Endothelial cell (in vitro differentiated cells): Measurements from ENCODE around the gene PWP1. TPM values are rescaled to one million over a fixed set of nuclear protein-coding genes. Genes with fewer than 3 reads are reported as not detected.

Experiments
- DNase-seq: peaks from one replicate; pipeline ENCODE4 v3.0.0; 2021; ENCODE audit warnings: low spot score
- H3K27ac Mint-ChIP-seq: one replicate; pipeline ENCODE4 v1.8.0; 2021; ENCODE audit warnings: mixed read lengths, inconsistent platforms; ENCODE audit not compliant: unreplicated experiment
- H3K27me3 Mint-ChIP-seq: one replicate; pipeline ENCODE4 v1.8.0; 2021; ENCODE audit warnings: mild to moderate bottlenecking, moderate library complexity, mixed read lengths, inconsistent platforms; ENCODE audit not compliant: unreplicated experiment
- H3K36me3 Mint-ChIP-seq: one replicate; pipeline ENCODE4 v1.8.0; 2021; ENCODE audit warnings: mild to moderate bottlenecking, low read depth, mixed read lengths, inconsistent platforms; ENCODE audit not compliant: unreplicated experiment
- H3K4me1 Mint-ChIP-seq: one replicate; pipeline ENCODE4 v1.8.0; 2021; ENCODE audit warnings: mild to moderate bottlenecking, mixed read lengths, inconsistent platforms; ENCODE audit not compliant: unreplicated experiment
- H3K4me3 Mint-ChIP-seq: one replicate; pipeline ENCODE4 v1.8.0; 2021; ENCODE audit warnings: mild to moderate bottlenecking, mixed read lengths, inconsistent platforms; ENCODE audit not compliant: unreplicated experiment
- H3K9me3 Mint-ChIP-seq: one replicate; pipeline ENCODE4 v1.8.0; 2021; ENCODE audit warnings: mixed read lengths, inconsistent platforms; ENCODE audit not compliant: unreplicated experiment
- total RNA-seq: library from RNA; stranded (reverse); fragmentation: NEBNext Ultra II Directional; extraction: Animal tissue kit (Norgen Biotek cat#: 25700); gene quantifications from one replicate; pipeline ENCODE4 v1.2.1, GENCODE V29; 2021; ENCODE audit not compliant: unreplicated experiment
- TF ChIP-seq, protein P1 (sequence below): fragments of 200-600 bp; sonication (generic); IDR thresholded peaks from one replicate; pipeline ENCODE4 v1.5.0; 2021; ENCODE audit warnings: antibody characterized with exemption; ENCODE audit not compliant: unreplicated experiment

PWP1 gene
- total RNA-seq, 1 donor from 2014 or later: 49.3 TPM

- TF ChIP-seq, protein P1, sequence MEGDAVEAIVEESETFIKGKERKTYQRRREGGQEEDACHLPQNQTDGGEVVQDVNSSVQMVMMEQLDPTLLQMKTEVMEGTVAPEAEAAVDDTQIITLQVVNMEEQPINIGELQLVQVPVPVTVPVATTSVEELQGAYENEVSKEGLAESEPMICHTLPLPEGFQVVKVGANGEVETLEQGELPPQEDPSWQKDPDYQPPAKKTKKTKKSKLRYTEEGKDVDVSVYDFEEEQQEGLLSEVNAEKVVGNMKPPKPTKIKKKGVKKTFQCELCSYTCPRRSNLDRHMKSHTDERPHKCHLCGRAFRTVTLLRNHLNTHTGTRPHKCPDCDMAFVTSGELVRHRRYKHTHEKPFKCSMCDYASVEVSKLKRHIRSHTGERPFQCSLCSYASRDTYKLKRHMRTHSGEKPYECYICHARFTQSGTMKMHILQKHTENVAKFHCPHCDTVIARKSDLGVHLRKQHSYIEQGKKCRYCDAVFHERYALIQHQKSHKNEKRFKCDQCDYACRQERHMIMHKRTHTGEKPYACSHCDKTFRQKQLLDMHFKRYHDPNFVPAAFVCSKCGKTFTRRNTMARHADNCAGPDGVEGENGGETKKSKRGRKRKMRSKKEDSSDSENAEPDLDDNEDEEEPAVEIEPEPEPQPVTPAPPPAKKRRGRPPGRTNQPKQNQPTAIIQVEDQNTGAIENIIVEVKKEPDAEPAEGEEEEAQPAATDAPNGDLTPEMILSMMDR: no peak
- peaks cover 14% of the 10 kb centered on the region for H3K36me3 Mint-ChIP-seq
- H3K27ac Mint-ChIP-seq: no peak overlapping the region
- no peaks in the 10 kb centered on the region for H3K27me3 Mint-ChIP-seq
- DNase-seq: no peak
- no peak overlapping the region for H3K4me3 Mint-ChIP-seq
- no peaks in the 10 kb centered on the region for H3K4me1 Mint-ChIP-seq
- H3K9me3 Mint-ChIP-seq: no peaks in the 10 kb centered on the region
These were observed 63.5 kb downstream of the PWP1 start for GRCh38 chr12:107749083-107749482.

- Mint-ChIP-seq H3K36me3 (peaks cover 5% of the 10 kb centered on the region), H3K27ac (no peak overlapping the region), H3K4me1 (peaks cover 11% of the 10 kb centered on the region), H3K4me3 (peak overlapping the region; percentile 96), H3K9me3 (no peaks in the 10 kb centered on the region), H3K27me3 (no peaks in the 10 kb centered on the region)
- DNase-seq: no peak
- TF ChIP-seq, protein P1: no peak
These were observed 73.8 kb downstream of the PWP1 start for GRCh38 chr12:107759410-107759809.

GRCh38 chr12:107760207-107760808 lies 74.7 kb downstream of the PWP1 start:
- Mint-ChIP-seq H3K4me3 (peak overlapping the region; percentile 96), H3K36me3 (peaks cover 5% of the 10 kb centered on the region), H3K9me3 (no peaks in the 10 kb centered on the region), H3K4me1 (peaks cover 11% of the 10 kb centered on the region), H3K27me3 (no peaks in the 10 kb centered on the region), H3K27ac (peak overlapping the region; percentile 91)
- peak; percentile 28 for DNase-seq
- TF ChIP-seq, protein P1: no peak

- H3K27ac Mint-ChIP-seq: peak within 1 kb of the TSS; percentile 91
- peak within 1 kb of the TSS; percentile 96 for H3K4me3 Mint-ChIP-seq
- peaks cover 5% of the 10 kb centered on the region for H3K36me3 Mint-ChIP-seq
- H3K27me3 Mint-ChIP-seq: no peaks in the 10 kb centered on the region
- H3K4me1 Mint-ChIP-seq: peaks cover 11% of the 10 kb centered on the region
- TF ChIP-seq, protein P1: peak; percentile 60
- DNase-seq: peak; percentile 98
- H3K9me3 Mint-ChIP-seq: no peaks in the 10 kb centered on the region
These were observed 75.4 kb downstream of the PWP1 start, which contains the start of gene PRDM4 for GRCh38 chr12:107760809-107761501. PRDM4 (minus strand) TSS chr12:107761137; CDS start chr12:107760515, 622 bp downstream.

- peak; percentile 12 for DNase-seq
- TF ChIP-seq, protein P1: no peak
- H3K9me3 Mint-ChIP-seq: no peaks in the 10 kb centered on the region
- H3K4me1 Mint-ChIP-seq: peaks cover 11% of the 10 kb centered on the region
- peaks cover 3% of the 10 kb centered on the region for H3K36me3 Mint-ChIP-seq
- H3K27ac Mint-ChIP-seq: peak overlapping the region; percentile 86
- no peaks in the 10 kb centered on the region for H3K27me3 Mint-ChIP-seq
- H3K4me3 Mint-ChIP-seq: peak overlapping the region; percentile 90
These were observed 75.9 kb downstream of the PWP1 start for GRCh38 chr12:107761502-107761904.
